AG04449 (cell line): ENCODE data around the gene B3GAT3.
"Not testable (repeated sequence)": the region's sequence is repeated elsewhere in the genome, so short reads cannot be mapped to it uniquely, and the experiment has no call there.

Experiments
- CTCF ChIA-PET: fragments of 350-600 bp; formaldehyde crosslinking; extraction: SDS; loops from one replicate; lab custom pipeline; 2021; ENCODE audit warnings: antibody characterized with exemption; lab: Yijun Ruan, JAX
- POLR2A ChIA-PET: fragments of 400-600, 350-600 bp; formaldehyde crosslinking; extraction: SDS; loops from one replicate; lab custom pipeline; 2020; ENCODE audit warnings: antibody characterized with exemption, inconsistent platforms; lab: Yijun Ruan, JAX
- DNase-seq: peaks from one replicate; pipeline ENCODE4 v3.0.0-alpha.2; 2010; ENCODE audit warnings: low read depth, low spot score
- H3K4me3 ChIP-seq: 2 replicates; pipeline ENCODE4 v1.5.1; 2011; ENCODE audit warnings: low read depth, mild to moderate bottlenecking, control low read depth, low read length
- CTCF ChIP-seq: IDR thresholded peaks from one replicate; pipeline ENCODE4 v1.5.1; 2011; ENCODE audit warnings: mild to moderate bottlenecking, moderate library complexity, low read length, control low read depth, inconsistent platforms; ENCODE audit not compliant: insufficient read depth; ENCODE audit errors: missing control alignments

B3GAT3 gene

DNA sequence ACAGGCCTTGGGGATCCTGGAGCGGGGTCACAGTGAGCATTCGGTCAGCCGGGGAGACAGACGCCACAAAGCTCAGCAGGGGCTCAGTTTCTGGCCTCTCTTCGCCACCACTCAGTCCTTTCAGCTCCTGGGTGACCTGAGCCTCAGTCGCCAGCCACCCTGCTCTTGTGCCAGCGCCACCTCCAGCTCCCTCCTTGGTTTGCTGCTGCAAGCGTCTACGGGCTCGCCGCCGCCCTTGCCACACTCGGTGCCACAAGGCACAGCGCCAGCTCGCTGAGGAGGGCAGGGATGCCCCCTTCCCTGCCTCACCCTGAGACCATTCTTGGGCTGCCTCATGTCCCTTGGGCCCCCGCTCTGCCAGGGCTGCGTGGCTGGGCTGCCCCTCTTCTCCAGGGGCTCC lies 46.6 kb downstream of the B3GAT3 start:
- CTCF ChIA-PET: interaction anchor here (0.7 to 2.1 kb wide), 7 partner anchors 9 to 151 kb away, joined by 3 to 15 read pairs (median 5); partner anchors contain the start of genes LBHD1 and UQCC3
- POLR2A ChIA-PET: interaction anchor here (0.9 to 2.4 kb wide), 6 partner anchors 17 to 174 kb away, joined by 3 to 65 read pairs (median 14); partner anchors contain the start of genes AHNAK, C11orf98, CSKMT and GANAB
- TF ChIP-seq CTCF: no peak
- DNase-seq: no peak
- peak overlapping the region; percentile 81 for H3K4me3 ChIP-seq

DNA sequence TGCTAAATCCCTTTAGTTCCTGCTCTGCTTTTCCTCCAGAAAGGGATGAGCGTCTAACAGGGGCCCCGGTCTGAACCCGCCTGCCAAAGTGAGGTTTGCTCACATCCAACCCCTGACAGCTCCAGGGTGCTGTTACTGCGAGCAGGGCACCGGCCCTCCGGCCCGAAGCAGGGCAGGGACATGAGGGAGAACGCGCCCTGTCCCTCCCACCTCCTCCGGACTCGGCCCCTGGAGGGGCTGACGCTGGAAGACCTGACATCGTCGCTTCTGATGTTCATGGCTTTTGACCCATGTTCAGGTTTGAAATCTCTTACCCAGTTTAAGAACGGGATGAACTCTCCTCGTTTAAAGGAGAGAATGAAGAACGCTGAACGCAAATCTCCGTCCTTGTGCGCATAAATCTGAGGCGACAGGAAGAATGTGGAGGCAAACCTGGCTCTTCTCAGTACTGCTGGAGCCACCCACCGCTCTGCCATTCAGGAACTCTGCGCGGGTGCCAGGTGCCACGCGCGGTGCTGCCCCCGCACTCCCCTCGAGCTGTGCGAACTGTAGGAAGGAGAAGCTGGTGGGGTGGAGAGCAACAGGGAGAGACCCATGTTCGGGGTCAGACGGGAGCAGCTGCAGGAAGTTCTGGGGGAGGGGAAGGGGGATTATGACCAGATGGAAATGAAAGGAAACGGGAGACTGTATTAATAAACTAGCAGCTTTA lies 47.3 kb downstream of the B3GAT3 start:
- no peak for TF ChIP-seq CTCF
- CTCF ChIA-PET: interaction anchor here (0.7 to 2.1 kb wide), 15 partner anchors 9 to 179 kb away, joined by 3 to 15 read pairs (median 4); partner anchors contain the start of genes LBHD1 and UQCC3
- POLR2A ChIA-PET: interaction anchor here (0.6 to 2.4 kb wide), 28 partner anchors 8 to 279 kb away, joined by 3 to 65 read pairs (median 5); partner anchors contain the start of genes AHNAK, C11orf98, CSKMT and GANAB
- no peak for DNase-seq
- peak overlapping the region; percentile 81 for H3K4me3 ChIP-seq

GRCh38 chr11:62573592-62574362 lies 48.0 kb downstream of the B3GAT3 start, which contains the start of gene EEF1G:
TSS of gene EEF1G (minus strand) at chr11:62573891. CDS start at chr11:62573842, 49 bp downstream.
- peak; percentile 99 for DNase-seq
- TF ChIP-seq CTCF: no peak
- POLR2A ChIA-PET: interaction anchor here (0.6 to 2.4 kb wide), 28 partner anchors 9 to 280 kb away, joined by 3 to 65 read pairs (median 5); partner anchors contain the start of genes AHNAK, C11orf98, CSKMT and LBHD1
- H3K4me3 ChIP-seq: peak within 1 kb of the TSS; percentile 97
- CTCF ChIA-PET: interaction anchor here (0.8 to 2.1 kb wide), 10 partner anchors 8 to 178 kb away, joined by 3 to 15 read pairs (median 4); no protein-coding TSS in a partner anchor

DNA sequence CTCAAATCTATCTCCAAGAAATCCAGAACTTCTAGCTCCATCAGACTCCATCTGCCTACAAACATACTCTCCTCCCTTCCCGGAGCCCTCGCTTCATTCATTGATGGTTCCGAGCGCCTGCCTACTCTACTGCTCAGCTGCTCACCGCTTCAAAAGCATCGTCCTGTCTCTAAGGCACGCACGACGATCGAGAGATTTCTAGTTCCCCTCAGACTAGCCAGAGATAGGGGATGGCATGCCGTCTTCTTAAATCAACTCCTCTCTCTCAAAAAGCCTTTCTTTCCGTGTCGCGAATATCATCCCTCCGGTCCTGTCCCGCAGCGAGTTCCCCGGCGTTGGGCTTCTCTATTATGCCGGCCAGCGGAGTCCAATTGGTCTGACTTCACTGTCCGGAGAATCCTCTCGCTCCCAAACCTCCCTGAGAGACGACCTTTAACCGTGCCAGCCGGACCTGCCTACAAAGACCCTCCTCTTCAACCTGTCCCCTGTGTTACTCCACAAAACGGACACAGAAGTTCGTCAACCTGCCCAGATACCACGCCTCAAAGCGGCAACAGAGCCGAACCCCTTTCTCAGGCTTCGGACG lies 48.7 kb downstream of the B3GAT3 start:
- peak overlapping the region; percentile 97 for H3K4me3 ChIP-seq
- TF ChIP-seq CTCF: no peak
- ChIA-PET POLR2A (interaction anchor here (0.7 to 2.4 kb wide), 25 partner anchors 9 to 268 kb away, joined by 3 to 65 read pairs (median 5); partner anchors contain the start of genes AHNAK, C11orf98, CSKMT and LBHD1), CTCF (interaction anchor here (0.7 to 4.7 kb wide), 14 partner anchors 12 to 178 kb away, joined by 3 to 61 read pairs (median 4); partner anchors contain the start of gene TUT1)
- DNase-seq: no peak

GRCh38 chr11:62572431-62572830 lies 49.4 kb downstream of the B3GAT3 start:
- ChIA-PET CTCF (interaction anchor here (0.7 to 4.7 kb wide), 9 partner anchors 13 to 177 kb away, joined by 3 to 61 read pairs (median 6); partner anchors contain the start of gene TUT1), POLR2A (interaction anchor here (1.5 to 1.9 kb wide), 2 partner anchors 8 to 12 kb away, joined by 4 to 10 read pairs; no protein-coding TSS in a partner anchor)
- H3K4me3 ChIP-seq: peak overlapping the region; percentile 97
- DNase-seq: no peak
- TF ChIP-seq CTCF: no peak

GRCh38 chr11:62571493-62571892 lies 50.3 kb downstream of the B3GAT3 start:
- ChIA-PET CTCF (interaction anchor here (2.6 to 4.7 kb wide), 3 partner anchors 13 to 176 kb away, joined by 21 to 61 read pairs (median 23); no protein-coding TSS in a partner anchor), POLR2A (interaction anchor here (0.7 to 2.1 kb wide), 2 partner anchors 18 to 35 kb away, joined by 3 to 7 read pairs; no protein-coding TSS in a partner anchor)
- H3K4me3 ChIP-seq, DNase-seq: not testable (repeated sequence)

GRCh38 chr11:62570903-62571302 lies 50.9 kb downstream of the B3GAT3 start:
- not testable (repeated sequence) for H3K4me3 ChIP-seq, DNase-seq
- ChIA-PET CTCF (interaction anchor here (0.6 to 4.7 kb wide), 6 partner anchors 12 to 176 kb away, joined by 3 to 61 read pairs (median 12); partner anchors contain the start of gene TUT1), POLR2A (interaction anchor here (2.1 kb wide), 1 partner anchor 18 kb away, joined by 7 read pairs; no protein-coding TSS in a partner anchor)
